GM06990 (cell line): Measurements from ENCODE around the gene FAM229A.

ENCODE experiments used
- DNase-seq: peaks from one replicate; pipeline ENCODE4 v3.0.0-alpha.2; 2011; ENCODE audit not compliant: insufficient read length; ENCODE audit errors: extremely low read depth
- H3K27me3 ChIP-seq: replicated peaks from 2 replicates; pipeline ENCODE4 v1.6.0; 2011; ENCODE audit warnings: low read length; ENCODE audit not compliant: control insufficient read depth, insufficient read depth
- H3K36me3 ChIP-seq: 2 replicates; pipeline ENCODE4 v1.5.1; 2011; ENCODE audit warnings: low read length; ENCODE audit not compliant: control insufficient read depth, insufficient read depth
- H3K4me3 ChIP-seq: replicated peaks from 2 replicates; pipeline ENCODE4 v1.5.1; 2011; ENCODE audit warnings: low read depth, mild to moderate bottlenecking, control low read depth, low read length
- TF ChIP-seq, protein P1 (sequence below): IDR thresholded peaks from 2 replicates; pipeline ENCODE4 v1.5.1; 2011; ENCODE audit warnings: low read length, control low read depth, mild to moderate bottlenecking, inconsistent platforms; ENCODE audit not compliant: insufficient read depth, poor library complexity, severe bottlenecking

The FAM229A gene

DNA sequence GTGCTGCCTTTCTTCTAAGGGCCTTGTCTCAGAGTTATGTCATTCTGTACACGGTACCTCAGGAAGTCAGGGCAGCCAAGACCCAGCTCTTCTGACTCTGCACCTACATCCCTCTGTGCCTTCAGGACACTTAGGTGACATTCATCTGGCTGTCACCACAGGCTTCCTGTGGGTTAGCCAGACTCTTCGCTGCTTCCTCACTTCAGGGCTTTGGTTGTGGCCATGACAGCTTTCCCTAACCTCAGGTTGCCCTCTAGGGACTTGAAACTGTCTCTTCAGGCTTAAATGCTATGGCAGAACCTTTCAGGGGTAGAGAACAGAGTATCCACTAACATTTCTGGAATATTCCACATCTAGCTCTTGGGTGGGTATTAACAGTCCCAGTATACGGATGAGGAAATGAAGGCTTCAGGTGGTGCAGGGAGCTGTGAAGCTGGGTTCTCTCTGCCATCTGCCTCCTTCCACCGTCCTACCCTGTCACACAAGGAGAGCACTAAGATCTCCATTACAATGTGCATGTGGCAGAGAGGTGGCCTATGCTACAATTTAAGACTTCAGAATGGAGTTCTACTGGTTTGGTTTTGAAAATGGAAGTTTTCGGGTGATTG lies 10.0 kb upstream of the FAM229A start:
- Histone ChIP-seq H3K4me3 (no peak overlapping the region), H3K27me3 (no peaks in the 10 kb centered on the region), H3K36me3 (peaks cover 23% of the 10 kb centered on the region)
- no peak for DNase-seq
- TF ChIP-seq, protein P1, sequence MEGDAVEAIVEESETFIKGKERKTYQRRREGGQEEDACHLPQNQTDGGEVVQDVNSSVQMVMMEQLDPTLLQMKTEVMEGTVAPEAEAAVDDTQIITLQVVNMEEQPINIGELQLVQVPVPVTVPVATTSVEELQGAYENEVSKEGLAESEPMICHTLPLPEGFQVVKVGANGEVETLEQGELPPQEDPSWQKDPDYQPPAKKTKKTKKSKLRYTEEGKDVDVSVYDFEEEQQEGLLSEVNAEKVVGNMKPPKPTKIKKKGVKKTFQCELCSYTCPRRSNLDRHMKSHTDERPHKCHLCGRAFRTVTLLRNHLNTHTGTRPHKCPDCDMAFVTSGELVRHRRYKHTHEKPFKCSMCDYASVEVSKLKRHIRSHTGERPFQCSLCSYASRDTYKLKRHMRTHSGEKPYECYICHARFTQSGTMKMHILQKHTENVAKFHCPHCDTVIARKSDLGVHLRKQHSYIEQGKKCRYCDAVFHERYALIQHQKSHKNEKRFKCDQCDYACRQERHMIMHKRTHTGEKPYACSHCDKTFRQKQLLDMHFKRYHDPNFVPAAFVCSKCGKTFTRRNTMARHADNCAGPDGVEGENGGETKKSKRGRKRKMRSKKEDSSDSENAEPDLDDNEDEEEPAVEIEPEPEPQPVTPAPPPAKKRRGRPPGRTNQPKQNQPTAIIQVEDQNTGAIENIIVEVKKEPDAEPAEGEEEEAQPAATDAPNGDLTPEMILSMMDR, result peak; percentile 17

DNA sequence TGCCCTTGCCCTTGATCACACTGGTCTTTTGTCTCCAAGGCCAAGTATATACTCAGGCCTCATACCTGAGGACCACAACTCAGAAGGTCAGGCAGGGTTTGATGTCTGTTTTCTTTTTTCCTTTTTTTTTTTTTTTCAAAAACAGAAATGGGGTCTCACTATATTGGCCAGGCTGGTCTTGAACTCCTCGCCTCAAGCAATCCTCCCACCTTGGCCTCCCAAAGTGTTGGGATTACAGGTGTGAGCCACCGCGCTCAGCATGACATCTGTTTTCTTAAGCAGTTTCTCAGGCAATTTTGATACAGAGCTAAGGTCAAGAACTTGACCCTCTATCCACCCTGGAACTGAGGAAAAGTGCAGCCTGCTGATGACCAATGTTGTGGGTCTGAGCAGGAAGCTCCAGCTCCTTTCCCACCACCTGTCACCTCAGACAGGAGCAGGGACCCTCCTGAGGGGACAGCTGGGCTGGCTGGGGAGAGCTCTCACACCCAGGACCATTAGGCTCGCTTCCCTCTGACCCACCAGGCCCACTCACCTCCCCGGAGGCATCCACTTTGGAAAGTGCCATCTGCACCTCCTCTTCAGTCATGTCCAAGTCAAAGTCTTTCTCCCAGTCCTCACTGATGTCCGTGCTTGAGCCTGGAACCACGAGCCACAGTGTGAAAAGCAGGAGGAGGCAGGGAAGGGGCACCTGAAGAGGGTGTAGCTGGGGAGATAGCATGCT lies 5.8 kb upstream of the FAM229A start:
- Histone ChIP-seq H3K36me3 (peaks cover 23% of the 10 kb centered on the region), H3K27me3 (no peaks in the 10 kb centered on the region), H3K4me3 (no peak overlapping the region)
- TF ChIP-seq, protein P1, result no peak
- DNase-seq, result no peak

DNA sequence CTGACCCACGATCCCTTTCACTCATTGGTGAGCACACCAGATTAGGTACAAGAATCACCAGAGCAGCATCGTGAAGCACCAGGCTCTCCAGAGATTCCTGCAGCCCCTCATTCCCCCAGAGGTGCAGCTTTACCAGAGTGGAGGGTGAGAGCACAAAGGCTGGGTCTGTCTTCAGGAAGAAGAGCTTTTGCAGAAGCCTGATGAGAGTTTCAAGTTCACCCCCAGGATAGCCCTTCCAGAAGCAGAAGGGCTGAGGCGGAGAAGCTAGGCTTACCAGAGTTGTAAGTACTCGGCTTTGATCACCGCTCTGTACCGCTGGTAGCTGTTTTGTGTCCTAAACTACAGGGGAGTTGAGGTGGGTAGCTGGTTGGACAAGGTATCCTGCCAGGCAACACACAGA lies 3.2 kb upstream of the FAM229A start:
- Histone ChIP-seq H3K36me3 (peaks cover 23% of the 10 kb centered on the region), H3K27me3 (no peaks in the 10 kb centered on the region), H3K4me3 (no peak overlapping the region)
- DNase-seq, result no peak
- TF ChIP-seq, protein P1, result no peak

DNA sequence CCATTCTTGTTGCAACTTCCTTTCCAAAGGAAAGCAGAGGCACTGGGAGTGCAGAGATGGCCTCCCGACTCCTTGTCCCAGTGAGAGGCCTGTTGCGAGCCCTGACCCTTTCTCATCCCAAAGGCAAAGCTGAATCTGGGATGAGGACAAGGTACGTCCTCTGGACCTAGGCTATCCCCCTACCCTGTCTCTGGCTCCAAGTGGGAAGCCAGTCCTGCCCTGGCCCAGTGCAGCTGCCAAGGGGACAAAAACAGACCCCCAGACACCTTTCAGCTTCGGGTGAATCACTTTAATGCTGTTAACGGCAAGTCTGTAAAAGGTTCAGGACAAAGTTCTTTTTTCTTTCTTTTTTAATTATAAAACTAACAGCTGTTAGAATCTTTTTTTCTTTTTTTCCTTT lies 2.6 kb upstream of the FAM229A start:
- no peak for DNase-seq
- TF ChIP-seq, protein P1, result no peak
- H3K4me3 ChIP-seq, result no peak overlapping the region
- H3K36me3 ChIP-seq, result peaks cover 23% of the 10 kb centered on the region
- H3K27me3 ChIP-seq, result no peaks in the 10 kb centered on the region

DNA sequence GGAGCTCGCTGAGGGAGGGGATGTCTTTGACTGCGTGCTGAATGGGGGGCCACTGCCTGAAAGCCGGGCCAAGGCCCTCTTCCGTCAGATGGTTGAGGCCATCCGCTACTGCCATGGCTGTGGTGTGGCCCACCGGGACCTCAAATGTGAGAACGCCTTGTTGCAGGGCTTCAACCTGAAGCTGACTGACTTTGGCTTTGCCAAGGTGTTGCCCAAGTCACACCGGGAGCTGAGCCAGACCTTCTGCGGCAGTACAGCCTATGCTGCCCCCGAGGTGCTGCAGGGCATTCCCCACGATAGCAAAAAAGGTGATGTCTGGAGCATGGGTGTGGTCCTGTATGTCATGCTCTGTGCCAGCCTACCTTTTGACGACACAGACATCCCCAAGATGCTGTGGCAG lies 1.4 kb upstream of the FAM229A start:
- TF ChIP-seq, protein P1, result no peak
- DNase-seq, result no peak
- H3K36me3 ChIP-seq, result peaks cover 21% of the 10 kb centered on the region
- H3K4me3 ChIP-seq, result no peak overlapping the region
- H3K27me3 ChIP-seq, result no peaks in the 10 kb centered on the region
